IPS-NIHi11 (cell line): ENCODE data around the gene KIAA0825.

ENCODE experiments used
- DNase-seq: peaks from one replicate; pipeline ENCODE4 v3.0.0; 2012; ENCODE audit warnings: mixed read lengths, low spot score

Gene KIAA0825

GRCh38 chr5:94503677-94504076, 114.7 kb downstream of the KIAA0825 start:
- DNase-seq, result no peak

GRCh38 chr5:94501365-94501764, 117.0 kb downstream of the KIAA0825 start:
- DNase-seq, result no peak

- no peak for DNase-seq
Measured at GRCh38 chr5:94499806-94500205, 118.6 kb downstream of the KIAA0825 start.

GRCh38 chr5:94498199-94498598, 120.2 kb downstream of the KIAA0825 start:
- DNase-seq, result no peak

- no peak for DNase-seq
Measured at GRCh38 chr5:94485067-94485466, 133.3 kb downstream of the KIAA0825 start.

- DNase-seq, result no peak
Measured at GRCh38 chr5:94481059-94481458, 137.3 kb downstream of the KIAA0825 start.

GRCh38 chr5:94480486-94480885, 137.9 kb downstream of the KIAA0825 start:
- no peak for DNase-seq

- DNase-seq, result no peak
Measured at GRCh38 chr5:94473936-94474335, 144.5 kb downstream of the KIAA0825 start.

GRCh38 chr5:94471521-94471920, 146.9 kb downstream of the KIAA0825 start:
- DNase-seq, result no peak

- DNase-seq, result no peak
Measured at GRCh38 chr5:94470802-94471201, 147.6 kb downstream of the KIAA0825 start.

GRCh38 chr5:94469894-94470329, 148.5 kb downstream of the KIAA0825 start:
- no peak for DNase-seq

GRCh38 chr5:94467954-94468930, 150.2 kb downstream of the KIAA0825 start:
- no peak for DNase-seq

GRCh38 chr5:94467346-94467953, 151.0 kb downstream of the KIAA0825 start:
- DNase-seq, result no peak

- no peak for DNase-seq
Measured at GRCh38 chr5:94463739-94464138, 154.7 kb downstream of the KIAA0825 start.

- DNase-seq, result no peak
Measured at GRCh38 chr5:94461131-94461530, 157.3 kb downstream of the KIAA0825 start.

GRCh38 chr5:94459915-94460314, 158.5 kb downstream of the KIAA0825 start:
- no peak for DNase-seq

- no peak for DNase-seq
Measured at GRCh38 chr5:94457788-94458187, 160.6 kb downstream of the KIAA0825 start.

GRCh38 chr5:94445726-94446125, 172.7 kb downstream of the KIAA0825 start:
- DNase-seq, result no peak

- DNase-seq, result no peak
Measured at GRCh38 chr5:94442991-94443390, 175.4 kb downstream of the KIAA0825 start.

- no peak for DNase-seq
Measured at GRCh38 chr5:94442076-94442475, 176.3 kb downstream of the KIAA0825 start.

GRCh38 chr5:94440015-94440414, 178.4 kb downstream of the KIAA0825 start:
- DNase-seq, result no peak

GRCh38 chr5:94433397-94434163, 184.8 kb downstream of the KIAA0825 start:
- DNase-seq, result peak; percentile 13
